ENCODE measurements around the gene PIGT.
"Not testable (repeated sequence)": the region's sequence is repeated elsewhere in the genome, so short reads cannot be mapped to it uniquely, and the experiment has no call there.

The PIGT gene

DNA sequence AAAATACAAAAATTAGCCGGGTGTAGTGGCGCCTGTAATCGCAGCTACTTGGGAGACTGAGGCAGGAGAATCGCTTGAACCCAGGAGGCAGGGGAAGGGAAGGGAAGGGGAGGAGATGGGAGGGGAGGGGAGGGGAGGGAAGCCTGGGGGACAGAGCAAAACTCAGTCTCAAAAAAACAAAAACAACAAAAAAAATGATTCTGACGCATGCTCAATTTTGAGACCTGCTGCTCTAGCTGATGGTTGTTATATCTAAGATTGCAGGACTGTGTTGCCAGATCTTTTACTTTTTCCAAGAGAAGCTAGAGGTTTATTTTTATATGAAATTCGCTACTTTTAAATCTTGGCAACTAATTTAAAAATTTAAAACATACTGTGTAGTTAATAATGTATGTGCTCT lies 51.2 kb downstream of the PIGT start:
- DNase-seq: no peak

DNA sequence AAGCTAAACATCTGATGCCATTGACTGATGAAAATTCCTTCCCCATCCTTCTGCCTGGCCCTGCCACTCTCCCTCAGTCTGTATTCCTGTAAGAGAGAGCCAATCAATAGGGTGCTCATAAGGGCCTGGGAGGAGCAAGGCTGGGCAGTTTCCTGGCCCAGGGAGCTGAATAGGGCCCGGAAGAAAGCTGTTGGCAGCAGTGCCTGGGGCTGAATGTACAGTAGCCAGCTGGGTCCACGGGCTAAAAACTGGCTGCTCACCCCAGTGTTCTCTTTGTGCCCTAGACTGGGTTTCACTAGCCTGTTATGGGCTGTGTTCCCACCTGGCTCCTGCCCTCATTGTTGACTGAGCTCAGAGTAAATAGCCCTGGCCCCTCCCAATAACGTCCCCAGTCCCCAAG lies 51.9 kb downstream of the PIGT start:
- no peak for DNase-seq

DNA sequence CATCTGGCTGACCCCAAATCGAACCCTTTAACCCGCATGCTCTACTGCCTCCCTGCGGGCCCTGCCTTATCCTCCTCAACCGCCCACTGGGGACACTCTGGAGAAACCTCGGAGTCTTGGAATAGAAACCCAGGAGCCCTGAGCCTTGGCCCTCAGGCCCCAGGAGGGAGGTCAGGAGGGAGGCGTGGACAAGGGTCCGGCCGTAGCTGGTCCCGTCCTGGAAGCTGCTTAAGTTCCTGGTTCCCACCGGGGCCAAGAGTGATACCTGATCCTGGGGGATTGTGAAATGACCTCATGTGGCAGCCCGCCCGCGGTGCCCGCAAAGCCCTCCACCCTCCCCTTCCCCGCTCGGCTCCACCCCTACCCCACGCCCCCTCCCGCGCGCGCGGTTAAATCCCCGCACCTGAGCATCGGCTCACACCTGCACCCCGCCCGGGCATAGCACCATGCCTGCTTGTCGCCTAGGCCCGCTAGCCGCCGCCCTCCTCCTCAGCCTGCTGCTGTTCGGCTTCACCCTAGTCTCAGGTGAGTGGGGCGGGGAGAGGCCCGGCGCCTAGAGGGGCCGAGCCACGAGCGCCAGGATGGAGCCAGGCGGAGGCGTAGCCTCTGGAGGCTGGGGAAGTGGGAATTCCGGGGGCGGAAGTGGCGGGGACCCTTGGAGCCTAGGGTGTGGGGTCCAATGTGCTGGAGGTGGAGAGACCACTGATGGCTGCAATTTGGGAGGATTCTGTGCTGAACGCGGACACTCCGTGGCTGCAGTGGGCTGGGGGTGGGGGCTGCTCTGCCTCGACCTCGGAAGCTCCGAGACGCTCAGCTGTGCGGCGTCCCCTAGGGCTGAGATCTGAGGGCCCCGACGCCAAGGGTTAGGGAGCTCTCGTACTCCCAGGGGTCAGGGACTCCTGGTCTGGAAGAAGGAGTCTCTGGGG lies 53.7 kb downstream of the PIGT start, which contains the start of gene WFDC2:
Gene WFDC2, plus strand, starts transcription at position 418 of the 926 bp plus-strand sequence. Its CDS starts 29 bp downstream, at position 447.
- no peak for DNase-seq

DNA sequence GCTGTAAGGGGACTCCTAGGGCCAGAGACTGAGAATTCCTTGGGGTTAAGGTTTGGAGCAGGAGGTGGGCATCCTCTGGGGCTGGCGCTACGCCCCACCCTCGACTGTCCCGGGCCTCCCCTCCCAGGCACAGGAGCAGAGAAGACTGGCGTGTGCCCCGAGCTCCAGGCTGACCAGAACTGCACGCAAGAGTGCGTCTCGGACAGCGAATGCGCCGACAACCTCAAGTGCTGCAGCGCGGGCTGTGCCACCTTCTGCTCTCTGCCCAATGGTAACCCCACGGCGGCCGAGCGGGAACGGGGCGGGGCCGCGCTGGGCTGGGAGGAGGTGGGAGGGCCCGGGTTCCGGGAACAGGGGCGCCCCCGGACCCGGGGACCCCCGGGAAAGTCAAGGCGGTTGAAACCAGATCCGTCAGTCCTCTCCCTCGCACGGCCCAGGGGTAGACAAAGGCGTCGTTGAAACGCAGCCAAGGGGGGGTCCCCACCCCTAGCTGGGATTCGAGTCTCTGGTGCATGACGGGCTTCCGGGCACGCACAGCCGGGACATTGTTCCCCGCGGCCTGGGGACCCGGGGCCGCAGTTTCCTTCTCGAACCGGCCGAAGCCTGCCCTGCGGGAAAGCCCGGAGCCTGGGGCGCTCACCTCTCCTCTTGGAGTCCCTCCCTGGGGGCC lies 54.5 kb downstream of the PIGT start:
- no peak for DNase-seq

DNA sequence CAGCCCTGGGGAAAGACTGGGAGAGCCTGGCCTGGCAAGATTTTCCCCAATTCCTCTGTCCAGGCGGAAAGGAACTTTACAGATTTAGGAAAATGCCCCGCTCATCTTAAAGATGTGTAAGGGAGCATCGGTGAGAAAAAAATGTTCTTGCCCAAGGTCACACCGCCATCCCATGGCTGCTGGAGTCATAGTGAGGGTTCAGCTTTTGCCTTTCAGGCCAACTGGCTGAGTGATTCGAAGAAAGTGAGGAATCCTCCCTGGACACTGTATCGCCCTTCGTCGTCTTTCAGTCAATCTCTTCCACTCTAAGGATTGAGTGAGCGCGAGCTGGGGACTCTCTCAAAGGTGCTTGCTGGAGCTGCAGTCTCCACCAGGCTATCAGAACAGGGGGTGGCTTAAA lies 55.0 kb downstream of the PIGT start:
- no peak for DNase-seq

DNA sequence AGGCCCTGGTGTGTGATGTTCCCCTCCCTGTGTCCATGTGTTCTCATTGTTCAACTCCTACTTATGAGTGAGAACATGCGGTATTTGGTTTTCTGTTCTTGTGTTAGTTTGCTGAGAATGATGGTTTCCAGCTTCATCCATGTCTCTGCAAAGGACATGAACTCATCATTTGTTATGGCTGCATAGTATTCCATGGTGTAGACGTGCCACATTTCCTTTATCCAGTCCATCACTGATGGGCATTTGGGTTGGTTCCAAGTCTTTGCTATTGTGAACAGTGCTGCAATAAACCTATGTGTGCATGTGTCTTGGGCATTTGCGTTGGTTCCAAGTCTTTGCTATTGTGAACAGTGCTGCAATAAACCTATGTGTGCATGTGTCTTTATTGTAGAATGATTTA lies 56.3 kb downstream of the PIGT start:
- DNase-seq: not testable (repeated sequence)
